WTC11 (cell line): Measurements from ENCODE around the gene PSMG2. TPM values are rescaled to one million over a fixed set of nuclear protein-coding genes. Genes with fewer than 3 reads are reported as not detected.

ENCODE experiments used
- ATF1 ChIP-seq: sonication (generic); formaldehyde crosslinking; IDR thresholded peaks from 2 replicates; pipeline ENCODE4 v1.8.1; 2023; ENCODE audit warnings: mild to moderate bottlenecking, moderate library complexity, missing genetic modification reagents
- ATF2 ChIP-seq: sonication (generic); formaldehyde crosslinking; IDR thresholded peaks from 2 replicates; pipeline ENCODE4 v1.8.1; 2022; ENCODE audit warnings: low read depth, missing genetic modification reagents, borderline replicate concordance
- CBFB ChIP-seq: sonication (generic); formaldehyde crosslinking; IDR thresholded peaks from 2 replicates; pipeline ENCODE4 v1.8.1; 2022; ENCODE audit warnings: mild to moderate bottlenecking, low read depth, missing genetic modification reagents
- CDX4 ChIP-seq: fragments of 250-450 bp; sonication (Bioruptor Pico); IDR thresholded peaks from 2 replicates; pipeline ENCODE4 v1.9.0; 2021; ENCODE audit warnings: moderate library complexity, mild to moderate bottlenecking, inconsistent platforms, borderline replicate concordance
- CREB1 ChIP-seq: sonication (generic); formaldehyde crosslinking; IDR thresholded peaks from 2 replicates; pipeline ENCODE4 v1.8.0; 2023; ENCODE audit warnings: mild to moderate bottlenecking, missing genetic modification reagents
- CTCF ChIP-seq: fragments of 200-600 bp; IDR thresholded peaks from 2 replicates; pipeline ENCODE4 v1.8.0; 2022; ENCODE audit warnings: antibody characterized with exemption
- E2F1 ChIP-seq: sonication (generic); formaldehyde crosslinking; IDR thresholded peaks from 2 replicates; pipeline ENCODE4 v1.8.0; 2022; ENCODE audit warnings: mild to moderate bottlenecking, missing genetic modification reagents
- E2F4 ChIP-seq: sonication (generic); formaldehyde crosslinking; IDR thresholded peaks from 2 replicates; pipeline ENCODE4 v1.8.1; 2022; ENCODE audit warnings: low read depth, mild to moderate bottlenecking, moderate library complexity, missing genetic modification reagents, borderline replicate concordance
- E2F5 ChIP-seq: sonication (generic); formaldehyde crosslinking; IDR thresholded peaks from 2 replicates; pipeline ENCODE4 v1.8.1; 2022; ENCODE audit warnings: mild to moderate bottlenecking, moderate library complexity, missing genetic modification reagents
- GTF2I ChIP-seq: fragments of 250-450 bp; sonication (Bioruptor Pico); conservative IDR thresholded peaks from 2 replicates; pipeline ENCODE4 v1.4.0; 2021; ENCODE audit warnings: mild to moderate bottlenecking
- MAX ChIP-seq: sonication (generic); formaldehyde crosslinking; IDR thresholded peaks from 2 replicates; pipeline ENCODE4 v1.8.0; 2022; ENCODE audit warnings: mild to moderate bottlenecking, missing genetic modification reagents
- MXD4 ChIP-seq: fragments of 250-450 bp; sonication (Bioruptor Pico); IDR thresholded peaks from 2 replicates; pipeline ENCODE4 v1.8.0; 2021; ENCODE audit warnings: mild to moderate bottlenecking, moderate library complexity, borderline replicate concordance
- NFATC4 ChIP-seq: fragments of 250-450 bp; sonication (Bioruptor Pico); IDR thresholded peaks from 2 replicates; pipeline ENCODE4 v1.9.0; 2021; ENCODE audit warnings: mild to moderate bottlenecking
- NR1H2 ChIP-seq: sonication (generic); formaldehyde crosslinking; IDR thresholded peaks from 2 replicates; pipeline ENCODE4 v1.9.0; 2021; ENCODE audit warnings: mild to moderate bottlenecking, moderate library complexity, missing genetic modification reagents
- NR2C2 ChIP-seq: sonication (generic); formaldehyde crosslinking; IDR thresholded peaks from 2 replicates; pipeline ENCODE4 v1.8.0; 2022; ENCODE audit warnings: mild to moderate bottlenecking, missing genetic modification reagents
- OVOL2 ChIP-seq: fragments of 250-450 bp; sonication (Bioruptor Pico); IDR thresholded peaks from 2 replicates; pipeline ENCODE4 v1.9.0; 2021; ENCODE audit warnings: mild to moderate bottlenecking, borderline replicate concordance
- PREB ChIP-seq: sonication (generic); formaldehyde crosslinking; IDR thresholded peaks from 2 replicates; pipeline ENCODE4 v1.8.1; 2022; ENCODE audit warnings: mild to moderate bottlenecking, missing genetic modification reagents, moderate library complexity, borderline replicate concordance
- SMAD3 ChIP-seq: sonication (generic); formaldehyde crosslinking; IDR thresholded peaks from 2 replicates; pipeline ENCODE4 v1.8.0; 2022; ENCODE audit warnings: missing genetic modification reagents, mild to moderate bottlenecking, borderline replicate concordance
- TEAD1 ChIP-seq: sonication (generic); formaldehyde crosslinking; IDR thresholded peaks from 2 replicates; pipeline ENCODE4 v1.8.0; 2022; ENCODE audit warnings: mild to moderate bottlenecking, missing genetic modification reagents
- TP53 ChIP-seq: sonication (generic); formaldehyde crosslinking; IDR thresholded peaks from 2 replicates; pipeline ENCODE4 v1.8.1; 2023; ENCODE audit warnings: mild to moderate bottlenecking, missing genetic modification reagents
- USF1 ChIP-seq: sonication (generic); formaldehyde crosslinking; IDR thresholded peaks from 2 replicates; pipeline ENCODE4 v1.8.0; 2022; ENCODE audit warnings: mild to moderate bottlenecking, missing genetic modification reagents
- ZNF232 ChIP-seq: sonication (generic); formaldehyde crosslinking; IDR thresholded peaks from 2 replicates; pipeline ENCODE4 v1.8.0; 2022; ENCODE audit warnings: mild to moderate bottlenecking, missing genetic modification reagents
- ZNF317 ChIP-seq: sonication (generic); formaldehyde crosslinking; IDR thresholded peaks from 2 replicates; pipeline ENCODE4 v1.8.1; 2023; ENCODE audit warnings: low read depth, mild to moderate bottlenecking, moderate library complexity, missing genetic modification reagents, borderline replicate concordance
- ZNF396 ChIP-seq: fragments of 250-450 bp; sonication (Bioruptor Pico); IDR thresholded peaks from 2 replicates; pipeline ENCODE4 v1.8.0; 2021; ENCODE audit warnings: mild to moderate bottlenecking, moderate library complexity, borderline replicate concordance
- ZNF671 ChIP-seq: fragments of 250-450 bp; sonication (Bioruptor Pico); IDR thresholded peaks from 2 replicates; pipeline ENCODE4 v1.8.0; 2021; ENCODE audit warnings: mild to moderate bottlenecking
- ZSCAN18 ChIP-seq: fragments of 250-450 bp; sonication (Bioruptor Pico); IDR thresholded peaks from 2 replicates; pipeline ENCODE4 v2.1.2; 2022; ENCODE audit warnings: mild to moderate bottlenecking, moderate library complexity
- total RNA-seq: library from RNA; stranded (reverse); gene quantifications from 3 replicates; pipeline ENCODE4 v1.2.3, GENCODE V29; 2021

Gene PSMG2
- total RNA-seq, 1 experiment from 2014 or later = 78.9 TPM

- no peak for TF ChIP-seq NR2C2 (CRISPR knock-in tag)
- no peak; the same call in 1 of the 2 replicates for TF ChIP-seq E2F4 (CRISPR knock-in tag)
- 0 out of 2 replicates have a peak, but pooled peaks have one; percentile 50 for TF ChIP-seq ATF1 (CRISPR knock-in tag)
- TF ChIP-seq MXD4 = no peak
- peak; percentile 76 for TF ChIP-seq MAX (CRISPR knock-in tag)
- no peak for TF ChIP-seq CDX4 (CRISPR knock-in tag)
- TF ChIP-seq OVOL2 = no peak
- TF ChIP-seq ZNF396 = no peak
- no peak for TF ChIP-seq ZNF317 (CRISPR knock-in tag)
- TF ChIP-seq NR1H2 (CRISPR knock-in tag) = no peak
- TF ChIP-seq ZNF671 (CRISPR knock-in tag) = no peak
- 0 out of 2 replicates have a peak, but pooled peaks have one; percentile 7 for TF ChIP-seq PREB (CRISPR knock-in tag)
- TF ChIP-seq E2F1 (CRISPR knock-in tag) = no peak
- no peak for TF ChIP-seq NFATC4 (CRISPR knock-in tag)
- TF ChIP-seq TP53 = no peak
- TF ChIP-seq ZNF232 (CRISPR knock-in tag) = no peak
- TF ChIP-seq SMAD3 (CRISPR knock-in tag) = 0 out of 2 replicates have a peak, but pooled peaks have one; percentile 53
- no peak for TF ChIP-seq CTCF
- TF ChIP-seq GTF2I (CRISPR knock-in tag) = no peak
- no peak for TF ChIP-seq E2F5 (CRISPR knock-in tag)
- 0 out of 2 replicates have a peak, but pooled peaks have one; percentile 31 for TF ChIP-seq USF1
- TF ChIP-seq TEAD1 = peak; percentile 73
- TF ChIP-seq CBFB (CRISPR knock-in tag) = no peak
- TF ChIP-seq CREB1 = no peak
- TF ChIP-seq ZSCAN18 (CRISPR knock-in tag) = no peak
- TF ChIP-seq ATF2 (CRISPR knock-in tag) = no peak
Observed at GRCh38 chr18:12702221-12703095, at the start of gene PSMG2, which contains the start of gene CEP76 (continued).
